Neuronal stem cell (in vitro differentiated cells): Measurements from ENCODE around the gene FZD2.
A peak's percentile ranks its signal among the peaks of the same experiment; 100 is the strongest.

Source experiments
- DNase-seq: peaks from one replicate; pipeline ENCODE4 v3.0.0-alpha.2; 2013; ENCODE audit warnings: low spot score
- H2AFZ ChIP-seq: one replicate; pipeline ENCODE4 v1.6.1; 2013; ENCODE audit warnings: mild to moderate bottlenecking, low read length, inconsistent platforms
- H2AK5ac ChIP-seq: 2 replicates; pipeline ENCODE4 v1.6.1; 2013; ENCODE audit warnings: low read depth, mild to moderate bottlenecking, inconsistent platforms, low read length, moderate library complexity, mixed read lengths
- H2BK120ac ChIP-seq: 2 replicates; pipeline ENCODE4 v1.6.1; 2013; ENCODE audit warnings: low read depth, mild to moderate bottlenecking, inconsistent platforms, low read length, moderate library complexity, mixed read lengths
- H2BK12ac ChIP-seq: one replicate; pipeline ENCODE4 v1.6.1; 2013; ENCODE audit warnings: low read length, inconsistent platforms
- H2BK15ac ChIP-seq: 2 replicates; pipeline ENCODE4 v1.6.1; 2013; ENCODE audit warnings: mild to moderate bottlenecking, low read length, inconsistent platforms, mixed read lengths
- H2BK5ac ChIP-seq: one replicate; pipeline ENCODE4 v1.6.1; 2013; ENCODE audit warnings: inconsistent platforms, mild to moderate bottlenecking, low read length, moderate library complexity
- H3K14ac ChIP-seq: one replicate; pipeline ENCODE4 v1.6.1; 2013; ENCODE audit warnings: low read length, inconsistent platforms
- H3K18ac ChIP-seq: 2 replicates; pipeline ENCODE4 v1.6.1; 2013; ENCODE audit warnings: low read length, inconsistent platforms
- H3K23ac ChIP-seq: 2 replicates; pipeline ENCODE4 v1.6.1; 2013; ENCODE audit warnings: low read depth, mild to moderate bottlenecking, mixed read lengths, low read length, inconsistent platforms; ENCODE audit not compliant: poor library complexity
- H3K27ac ChIP-seq: replicated peaks from 3 replicates; pipeline ENCODE4 v1.5.1; 2013; ENCODE audit warnings: low read length, inconsistent platforms
- H3K27me3 ChIP-seq, 3 experiments: 2 replicates each; pipeline ENCODE4 v1.6.1; 2013; ENCODE audit warnings: low read length in 3 of 3, mild to moderate bottlenecking in 2 of 3, inconsistent platforms in 1 of 3, low read depth in 1 of 3, mixed read lengths in 1 of 3, moderate library complexity in 1 of 3; ENCODE audit not compliant: control insufficient read depth in 3 of 3, insufficient read depth in 3 of 3
- H3K36me3 ChIP-seq, 2 donors: replicated peaks in 1 of 2; 2 replicates each; pipeline ENCODE4 v1.6.1; 2013; ENCODE audit warnings: low read length in 2 of 2; ENCODE audit not compliant: control insufficient read depth in 2 of 2, insufficient read depth in 2 of 2
- H3K4ac ChIP-seq: 2 replicates; pipeline ENCODE4 v1.6.1; 2013; ENCODE audit warnings: inconsistent platforms, mild to moderate bottlenecking, low read length, moderate library complexity
- H3K4me1 ChIP-seq, 2 donors: 1 replicate in 1 of 2; 2 replicates in 1 of 2; pipeline ENCODE4 v1.6.1; 2013; ENCODE audit warnings: low read length in 2 of 2, low read depth in 1 of 2; ENCODE audit not compliant: control insufficient read depth in 2 of 2, insufficient read depth in 1 of 2
- H3K4me2 ChIP-seq: one replicate; pipeline ENCODE4 v1.6.1; 2013; ENCODE audit warnings: mild to moderate bottlenecking, low read length, inconsistent platforms; ENCODE audit not compliant: insufficient read depth, poor library complexity, severe bottlenecking
- H3K4me3 ChIP-seq, 2 donors: 2 replicates each; pipeline ENCODE4 v1.5.1; 2013; ENCODE audit warnings: low read length in 2 of 2, mild to moderate bottlenecking in 2 of 2, inconsistent platforms in 1 of 2, moderate library complexity in 1 of 2
- H3K79me1 ChIP-seq: one replicate; pipeline ENCODE4 v1.6.1; 2013; ENCODE audit warnings: low read depth, mild to moderate bottlenecking, inconsistent platforms, low read length, moderate library complexity
- H3K9ac ChIP-seq: one replicate; pipeline ENCODE4 v1.6.1; 2013; ENCODE audit warnings: mild to moderate bottlenecking, low read depth, low read length, inconsistent platforms; ENCODE audit not compliant: poor library complexity
- H3K9me3 ChIP-seq, 2 donors: replicated peaks in 1 of 2; 2 replicates each; pipeline versions ENCODE3 to v1.6.1; 2013; ENCODE audit warnings: low read length in 2 of 2, mild to moderate bottlenecking in 2 of 2, inconsistent platforms in 1 of 2, low read depth in 1 of 2, mixed read lengths in 1 of 2, moderate library complexity in 1 of 2; ENCODE audit not compliant: control insufficient read depth in 2 of 2, insufficient read depth in 1 of 2
- H4K8ac ChIP-seq: one replicate; pipeline ENCODE4 v1.6.1; 2013; ENCODE audit warnings: low read depth, mild to moderate bottlenecking, inconsistent platforms, low read length, moderate library complexity
- H4K91ac ChIP-seq: one replicate; pipeline ENCODE4 v1.6.1; 2013; ENCODE audit warnings: low read length, low read depth, mild to moderate bottlenecking, inconsistent platforms; ENCODE audit not compliant: poor library complexity
- WGBS, 2 donors: extraction: QIAGEN DNeasy Blood & Tissue Kit; methylation state at CpG; one replicate each; pipeline ENCODE4 v1.1.7; 2013; ENCODE audit warnings: missing lambda C conversion rate in 2 of 2, mixed read lengths in 1 of 2; ENCODE audit not compliant: insufficient read length in 2 of 2, insufficient replicate concordance in 1 of 2; ENCODE audit errors: extremely low coverage in 2 of 2; 5-methylcytosine and 5-hydroxymethylcytosine counted together

Gene FZD2

DNA sequence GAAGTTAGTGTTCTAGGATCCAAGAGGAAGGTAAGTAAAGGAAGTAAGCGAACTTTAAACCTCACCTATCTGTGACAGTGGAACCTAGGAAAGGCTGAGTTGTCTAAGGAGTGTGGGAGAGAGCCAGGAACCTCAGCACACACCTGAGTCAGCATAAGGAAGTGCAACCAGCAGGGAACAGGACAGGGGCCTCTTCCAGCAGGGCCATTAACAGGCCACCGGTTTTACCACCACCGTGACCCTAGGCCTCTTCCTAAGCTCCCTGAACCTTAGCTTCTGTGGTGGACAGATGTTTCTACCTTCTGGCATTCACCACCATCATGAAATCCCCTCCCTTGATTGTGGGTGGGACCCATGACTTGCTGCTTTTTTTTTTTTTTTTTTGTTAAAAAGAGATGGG, 27.4 kb upstream of the FZD2 start:
- Histone ChIP-seq H3K23ac (no peak overlapping the region), H3K4ac (no peak overlapping the region), H2AFZ (no peak overlapping the region), H3K79me1 (no peaks in the 10 kb centered on the region), H3K14ac (no peak overlapping the region), H2BK12ac (no peak overlapping the region), H4K8ac (no peak overlapping the region), H3K4me1 (peaks cover 3 to 4% of the 10 kb centered on the region in 2 donors), H3K9ac (no peak overlapping the region), H2BK120ac (no peak overlapping the region), H3K4me2 (no peak overlapping the region), H2BK15ac (no peak overlapping the region), H3K27ac (no peak overlapping the region), H4K91ac (no peak overlapping the region), H3K4me3 (no peak overlapping the region), H3K27me3 (no peaks in the 10 kb centered on the region), H2AK5ac (no peak overlapping the region), H3K18ac (no peak overlapping the region), H3K36me3 (no peaks in the 10 kb centered on the region), H2BK5ac (no peak overlapping the region), H3K9me3 (peaks cover 1 to 6% of the 10 kb centered on the region in 2 donors)
- WGBS, 2 donors, result no CpG with 5 or more reads among the region's 3 CpGs
- DNase-seq, result no peak

DNA sequence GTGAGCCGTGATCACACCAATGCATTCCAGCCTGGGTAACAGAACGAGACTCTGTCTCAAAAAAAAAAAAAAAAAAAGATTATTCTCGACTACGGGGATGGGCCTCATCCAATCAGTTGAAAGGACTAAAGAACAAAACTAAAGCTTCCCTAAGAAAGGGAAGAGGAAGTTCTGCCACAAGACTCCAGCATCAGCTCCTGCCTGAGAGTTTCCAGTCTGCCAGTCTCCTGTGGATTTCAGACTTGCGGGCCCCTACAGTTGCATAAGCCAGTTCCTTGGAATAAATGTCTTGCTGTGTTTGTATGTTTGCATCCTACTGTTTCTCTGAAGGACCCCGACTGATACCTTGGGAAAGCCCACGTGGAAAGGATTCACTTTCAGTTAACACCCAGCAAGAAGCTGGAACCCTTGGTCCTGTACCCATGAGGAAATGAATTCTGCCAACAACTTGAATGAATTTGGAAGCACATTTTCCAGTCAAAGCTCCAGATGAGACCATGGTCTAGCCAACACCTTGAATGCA, 26.3 kb upstream of the FZD2 start:
- no peaks in the 10 kb centered on the region for H3K79me1 ChIP-seq
- no peak overlapping the region for H3K4me3 ChIP-seq
- no peak overlapping the region for H2AK5ac ChIP-seq
- no peak overlapping the region for H2AFZ ChIP-seq
- no peak overlapping the region for H4K8ac ChIP-seq
- no peak overlapping the region for H3K9ac ChIP-seq
- H3K4me1 ChIP-seq, result peaks cover 3 to 8% of the 10 kb centered on the region in 2 donors
- no peak overlapping the region for H3K4ac ChIP-seq
- H3K14ac ChIP-seq, result no peak overlapping the region
- no peak overlapping the region for H3K23ac ChIP-seq
- H3K4me2 ChIP-seq, result no peak overlapping the region
- no CpG with 5 or more reads among the region's 7 CpGs for WGBS, 2 donors
- no peak for DNase-seq
- H3K27ac ChIP-seq, result no peak overlapping the region
- no peak overlapping the region for H3K18ac ChIP-seq
- no peak overlapping the region for H2BK12ac ChIP-seq
- no peaks in the 10 kb centered on the region for H3K27me3 ChIP-seq
- H3K36me3 ChIP-seq, result no peaks in the 10 kb centered on the region
- H3K9me3 ChIP-seq, result peaks cover 1 to 6% of the 10 kb centered on the region in 2 donors
- no peak overlapping the region for H2BK5ac ChIP-seq
- H2BK120ac ChIP-seq, result no peak overlapping the region
- H2BK15ac ChIP-seq, result no peak overlapping the region
- no peak overlapping the region for H4K91ac ChIP-seq

DNA sequence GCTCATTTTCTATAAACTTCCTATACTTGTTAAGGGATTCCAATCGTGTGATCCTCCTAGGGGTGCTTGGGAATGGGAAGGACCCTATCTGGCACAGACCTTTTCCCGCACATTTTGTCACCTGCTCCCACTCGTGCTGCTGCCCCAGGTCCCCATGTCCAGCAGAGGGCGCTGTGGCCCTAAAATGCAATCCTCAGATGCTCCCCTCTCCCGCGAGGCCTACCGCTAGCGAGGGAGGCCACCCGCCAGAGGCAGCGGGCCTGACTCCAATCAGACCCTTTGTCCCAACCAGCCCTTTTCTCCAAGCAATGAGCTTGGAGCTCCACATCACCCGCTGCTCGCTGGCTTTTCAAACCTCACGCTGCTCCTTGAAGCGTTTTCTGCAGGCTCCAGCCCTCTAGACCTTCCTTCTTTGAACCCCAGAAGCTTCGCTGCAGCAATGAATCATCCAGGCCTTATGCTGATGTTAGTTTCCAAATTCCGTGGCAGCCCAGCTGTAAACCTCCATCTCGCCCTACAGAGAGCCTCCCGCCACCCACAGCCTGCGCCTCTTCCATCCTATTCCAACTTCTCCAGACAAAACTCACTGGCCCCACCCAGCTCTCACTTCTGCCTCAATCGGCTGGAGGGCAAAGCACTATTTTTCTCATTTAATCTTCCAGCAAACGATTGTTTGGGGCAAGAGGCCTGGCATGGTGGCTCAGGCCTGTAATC, 23.6 kb upstream of the FZD2 start:
- DNase-seq, result peak; percentile 94
- Histone ChIP-seq H3K27ac (peak overlapping the region; percentile 94), H3K36me3 (no peaks in the 10 kb centered on the region), H3K18ac (peak overlapping the region; percentile 84), H3K9me3 (no peaks in the 10 kb centered on the region), H3K27me3 (no peaks in the 10 kb centered on the region), H3K79me1 (no peaks in the 10 kb centered on the region), H3K4me2 (peak overlapping the region; percentile 26), H3K14ac (no peak overlapping the region), H3K9ac (peak overlapping the region; percentile 9), H3K23ac (no peak overlapping the region), H3K4ac (no peak overlapping the region), H3K4me3 (peak overlapping the region in 1 of 2 donors; percentile 33), H4K8ac (no peak overlapping the region), H2AFZ (peak overlapping the region; percentile 84), H2AK5ac (peak overlapping the region; percentile 76), H2BK12ac (no peak overlapping the region), H2BK5ac (peak overlapping the region; percentile 54), H2BK120ac (peak overlapping the region; percentile 95), H3K4me1 (peaks cover 14 to 17% of the 10 kb centered on the region in 2 donors), H2BK15ac (peak overlapping the region; percentile 75), H4K91ac (no peak overlapping the region)
- WGBS, 2 donors, result no CpG with 5 or more reads among the region's 21 CpGs

DNA sequence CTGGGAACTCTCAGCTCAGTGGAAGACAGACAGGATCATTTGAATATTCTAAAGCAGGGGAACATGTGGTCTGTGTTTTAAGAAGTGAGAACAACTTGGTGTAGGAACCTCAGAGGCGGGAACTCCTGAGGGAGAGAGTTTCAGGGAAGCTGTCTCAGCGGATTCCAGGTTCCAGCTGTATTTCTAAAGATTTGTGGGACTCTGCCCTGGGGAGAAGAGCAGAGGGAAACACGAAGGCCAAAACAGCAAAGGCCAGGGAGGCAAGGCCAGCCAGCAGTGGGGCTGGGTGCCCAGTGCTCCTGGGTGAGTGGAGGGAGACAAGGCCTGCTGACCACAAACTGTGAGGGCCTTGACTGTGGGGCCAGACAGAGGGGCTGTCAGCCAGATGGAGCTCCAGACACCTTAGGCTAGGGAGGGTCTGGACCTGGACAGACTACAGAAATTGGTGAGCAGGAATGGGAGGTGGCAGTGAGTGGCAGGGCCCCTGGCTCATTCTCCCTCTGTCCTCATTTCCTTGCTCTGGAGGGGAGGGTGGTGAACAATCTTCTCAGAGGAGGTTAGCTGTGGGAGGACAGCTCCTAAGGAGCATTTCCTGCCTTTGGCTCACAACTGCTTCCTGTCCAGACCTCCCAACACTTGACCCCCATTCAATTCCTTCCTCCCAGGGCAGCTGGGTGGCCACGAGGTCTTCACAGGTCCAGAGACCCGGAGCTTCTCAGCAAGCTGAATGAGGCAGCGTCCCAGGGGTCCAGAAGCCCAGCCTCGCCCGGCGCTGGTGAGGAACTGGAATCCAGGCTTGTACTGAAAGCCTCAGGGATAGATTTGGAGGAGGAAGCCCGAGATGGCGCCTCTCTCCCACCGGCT, 21.0 kb upstream of the FZD2 start:
- Histone ChIP-seq H3K9me3 (no peaks in the 10 kb centered on the region), H3K79me1 (no peaks in the 10 kb centered on the region), H3K36me3 (no peaks in the 10 kb centered on the region), H3K4me2 (no peak overlapping the region), H3K27ac (peak overlapping the region; percentile 45), H3K9ac (no peak overlapping the region), H3K4me1 (peaks cover 27 to 28% of the 10 kb centered on the region in 2 donors), H2BK5ac (no peak overlapping the region), H2AK5ac (peak overlapping the region; percentile 23), H2BK12ac (peak overlapping the region; percentile 24), H4K91ac (no peak overlapping the region), H3K4me3 (peak overlapping the region in 1 of 2 donors; percentile 30), H3K27me3 (no peaks in the 10 kb centered on the region), H4K8ac (peak overlapping the region; percentile 20), H2BK120ac (no peak overlapping the region), H3K18ac (peak overlapping the region; percentile 86), H3K4ac (no peak overlapping the region), H3K14ac (no peak overlapping the region), H2BK15ac (peak overlapping the region; percentile 65), H3K23ac (no peak overlapping the region), H2AFZ (peak overlapping the region; percentile 76)
- DNase-seq, result no peak
- WGBS, 2 donors, result no CpG with 5 or more reads among the region's 12 CpGs
